GM23338 (cell line): ENCODE results near the gene RAMP1.
A peak's percentile ranks its signal among the peaks of the same experiment; 100 is the strongest.

ENCODE experiments used
- POLR2AphosphoS5 ChIP-seq: IDR thresholded peaks from 2 replicates; pipeline ENCODE4 v1.6.1; 2016; ENCODE audit warnings: antibody characterized with exemption, low read depth
- TF ChIP-seq, protein P1 (sequence below), 2 experiments: fragments of 200-600 bp in 1 of 2; sonication (generic) in 1 of 2; conservative IDR thresholded peaks; 2 replicates each; pipeline versions ENCODE4 v1.5.1 to v1.6.1; 2016 to 2017; ENCODE audit warnings: antibody characterized with exemption in 2 of 2, low read depth in 2 of 2, mild to moderate bottlenecking in 2 of 2, moderate library complexity in 1 of 2

DNA sequence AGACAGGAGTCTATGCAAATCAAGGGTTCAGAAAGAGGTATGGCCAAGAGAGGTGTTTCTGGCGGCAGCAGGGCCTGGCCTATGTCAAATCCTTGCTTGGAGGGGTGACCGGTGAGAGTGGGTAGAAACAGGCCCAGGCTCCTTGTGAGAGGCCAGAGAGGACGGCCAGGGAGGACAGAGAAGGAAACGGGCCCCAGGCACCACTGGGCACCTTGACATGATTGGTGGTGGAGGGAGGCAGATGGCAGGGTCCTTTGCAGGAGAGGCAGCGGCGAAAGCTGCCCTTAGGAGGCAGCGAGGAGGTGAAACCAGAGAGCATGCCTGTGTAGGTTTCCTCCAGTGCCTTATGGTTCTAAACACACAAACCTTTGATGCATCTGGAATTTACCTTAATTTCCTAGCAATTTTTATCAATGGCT lies 6.2 kb downstream of the RAMP1 start:
- TF ChIP-seq POLR2AphosphoS5, result no peak
- TF ChIP-seq, protein P1, sequence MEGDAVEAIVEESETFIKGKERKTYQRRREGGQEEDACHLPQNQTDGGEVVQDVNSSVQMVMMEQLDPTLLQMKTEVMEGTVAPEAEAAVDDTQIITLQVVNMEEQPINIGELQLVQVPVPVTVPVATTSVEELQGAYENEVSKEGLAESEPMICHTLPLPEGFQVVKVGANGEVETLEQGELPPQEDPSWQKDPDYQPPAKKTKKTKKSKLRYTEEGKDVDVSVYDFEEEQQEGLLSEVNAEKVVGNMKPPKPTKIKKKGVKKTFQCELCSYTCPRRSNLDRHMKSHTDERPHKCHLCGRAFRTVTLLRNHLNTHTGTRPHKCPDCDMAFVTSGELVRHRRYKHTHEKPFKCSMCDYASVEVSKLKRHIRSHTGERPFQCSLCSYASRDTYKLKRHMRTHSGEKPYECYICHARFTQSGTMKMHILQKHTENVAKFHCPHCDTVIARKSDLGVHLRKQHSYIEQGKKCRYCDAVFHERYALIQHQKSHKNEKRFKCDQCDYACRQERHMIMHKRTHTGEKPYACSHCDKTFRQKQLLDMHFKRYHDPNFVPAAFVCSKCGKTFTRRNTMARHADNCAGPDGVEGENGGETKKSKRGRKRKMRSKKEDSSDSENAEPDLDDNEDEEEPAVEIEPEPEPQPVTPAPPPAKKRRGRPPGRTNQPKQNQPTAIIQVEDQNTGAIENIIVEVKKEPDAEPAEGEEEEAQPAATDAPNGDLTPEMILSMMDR (conservative IDR thresholded peaks at IDR 0.05; ENCODE audit: low read depth in 2 of 2), result peak; percentile 19 to 36; a peak in 3 of 4 replicates
